A673 (cell line): ENCODE data around the gene EPN2. TPM values are rescaled to one million over a fixed set of nuclear protein-coding genes. Genes with fewer than 3 reads are reported as not detected.

Experiments used
- BruUV-seq: library from RNA; stranded (reverse); fragments of 400-500 nt; replicated peaks from 2 replicates; lab custom pipeline; 2021; lab: Mats Ljungman, UMichigan
- CTCF ChIA-PET: fragments of 300-600 bp; sonication (Branson Sonifier 250); formaldehyde crosslinking; loops from one replicate; lab custom pipeline; 2022; ENCODE audit warnings: antibody characterized with exemption; lab: Charles Lee
- POLR2A ChIA-PET: fragments of 300-600 bp; sonication (Branson Sonifier 250); formaldehyde crosslinking; loops from one replicate; lab custom pipeline; 2022; ENCODE audit warnings: antibody characterized with exemption; ENCODE audit not compliant: low non-redundant PET; lab: Charles Lee
- DNase-seq: peaks from one replicate; pipeline ENCODE4 v3.0.0-alpha.2; 2015; ENCODE audit warnings: low spot score
- H3K27ac ChIP-seq: fragments of 200-600 bp; sonication (generic); 2 replicates; pipeline ENCODE4 v1.5.1; 2016; ENCODE audit warnings: mixed run types, low read depth, mild to moderate bottlenecking, mixed read lengths, antibody characterized with exemption, low read length; ENCODE audit not compliant: poor library complexity, severe bottlenecking
- H3K27me3 ChIP-seq: fragments of 200-600 bp; sonication (generic); replicated peaks from 2 replicates; pipeline ENCODE4 v1.6.1; 2017; ENCODE audit warnings: mixed run types, low read depth, mild to moderate bottlenecking, mixed read lengths, antibody characterized with exemption, low read length; ENCODE audit not compliant: insufficient read depth, poor library complexity
- H3K36me3 ChIP-seq: fragments of 200-600 bp; sonication (generic); 2 replicates; pipeline ENCODE4 v1.6.1; 2016; ENCODE audit warnings: mixed run types, mild to moderate bottlenecking, mixed read lengths, antibody characterized with exemption, low read length; ENCODE audit not compliant: insufficient read depth, poor library complexity, severe bottlenecking
- H3K4me1 ChIP-seq: fragments of 200-600 bp; sonication (generic); 2 replicates; pipeline ENCODE4 v1.6.1; 2017; ENCODE audit warnings: mixed run types, mild to moderate bottlenecking, mixed read lengths, antibody characterized with exemption, low read length; ENCODE audit not compliant: insufficient read depth, poor library complexity, severe bottlenecking
- H3K4me3 ChIP-seq: fragments of 200-600 bp; sonication (generic); 2 replicates; pipeline ENCODE4 v1.5.1; 2016; ENCODE audit warnings: low read depth, mixed run types, mild to moderate bottlenecking, mixed read lengths, low read length; ENCODE audit not compliant: poor library complexity, severe bottlenecking
- H3K9me3 ChIP-seq: fragments of 200-600 bp; sonication (generic); 2 replicates; pipeline ENCODE4 v1.6.1; 2016; ENCODE audit warnings: mixed run types, low read depth, mild to moderate bottlenecking, mixed read lengths, antibody characterized with exemption, low read length; ENCODE audit not compliant: poor library complexity, severe bottlenecking
- CTCF ChIP-seq: fragments of 300-800, 200-600 bp; sonication (generic); conservative IDR thresholded peaks from 2 replicates; pipeline ENCODE4 v1.5.1; 2017; ENCODE audit warnings: low read depth, mild to moderate bottlenecking, antibody characterized with exemption, low read length, moderate library complexity, mixed read lengths
- EZH2 ChIP-seq: fragments of 200-600 bp; sonication (generic); IDR thresholded peaks from 2 replicates; pipeline ENCODE4 v1.6.1; 2017; ENCODE audit warnings: borderline replicate concordance, low read depth, mild to moderate bottlenecking, mixed read lengths, antibody characterized with exemption, low read length; ENCODE audit not compliant: poor library complexity, severe bottlenecking
- intact Hi-C: fragments of 100-400 bp; cut with micrococcal nuclease; formaldehyde crosslinking; loops from one replicate; pipeline ENCODE4 v1.10.0; 2022; ENCODE audit not compliant: unreplicated experiment
- total RNA-seq: library from RNA; stranded (reverse); gene quantifications from 2 replicates; pipeline ENCODE4 v1.2.3, GENCODE V29; 2021

EPN2 gene
- total RNA-seq, 1 experiment from 2014 or later, result 52.0 TPM

GRCh38 chr17:19305761-19306159 is 68.6 kb downstream of the EPN2 start:
- POLR2A ChIA-PET, result no interaction called here
- Histone ChIP-seq H3K27me3 (no peaks in the 10 kb centered on the region), H3K27ac (no peak overlapping the region), H3K36me3 (no peaks in the 10 kb centered on the region), H3K4me1 (no peaks in the 10 kb centered on the region), H3K4me3 (no peak overlapping the region), H3K9me3 (no peaks in the 10 kb centered on the region)
- intact Hi-C loops, result no loop called here
- CTCF ChIA-PET, result no interaction called here
- no peak for DNase-seq
- TF ChIP-seq EZH2, result no peak
- TF ChIP-seq CTCF, result no peak
- no TSS peak for BruUV-seq

DNA sequence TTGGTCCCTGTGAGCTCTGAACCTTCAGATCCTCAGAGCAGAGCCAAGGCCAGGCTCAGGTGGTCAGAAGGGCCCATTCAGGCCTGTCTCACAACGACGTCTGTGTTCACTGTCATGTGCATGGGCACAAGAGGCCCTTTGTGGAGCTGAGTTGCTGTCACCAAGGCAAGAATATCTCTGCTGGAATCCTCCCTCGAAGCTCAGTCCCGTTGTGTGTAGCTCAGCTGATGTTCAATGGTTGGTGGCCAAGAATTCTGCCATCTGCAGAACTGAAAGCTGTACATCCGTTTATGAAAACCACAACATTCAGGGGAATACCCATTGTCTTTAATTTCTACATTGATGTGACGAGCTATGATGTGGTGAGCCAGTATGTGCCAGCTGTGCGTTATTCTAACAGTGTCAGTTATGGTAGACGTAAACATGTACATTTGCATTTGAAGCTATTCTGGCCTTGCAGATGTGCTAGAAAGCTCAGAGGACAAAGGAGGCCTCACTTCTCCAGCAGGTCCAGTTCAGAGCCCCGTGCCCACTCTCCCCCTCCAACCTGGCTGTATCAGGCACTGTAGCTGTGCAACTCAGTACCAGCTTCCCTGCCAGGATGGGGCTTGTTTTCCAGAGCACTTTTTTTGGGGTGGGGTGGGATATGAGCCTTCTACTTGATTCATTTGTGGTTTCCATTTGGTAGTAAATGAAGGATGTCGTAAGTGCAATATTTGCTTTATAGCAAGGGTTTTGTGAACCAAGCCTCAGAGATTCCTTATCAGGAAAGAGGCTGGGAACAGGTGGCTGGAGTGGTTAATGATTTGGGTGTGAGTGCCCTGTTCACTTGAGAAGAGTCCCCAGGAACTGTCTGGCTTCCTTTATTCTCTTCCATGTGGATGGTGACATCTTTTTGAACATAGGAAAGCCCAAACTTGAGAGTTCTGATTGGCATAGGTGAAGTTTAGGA is 69.3 kb downstream of the EPN2 start:
- ChIA-PET CTCF (no interaction called here), POLR2A (interaction anchor here (0.7 kb wide), 2 partner anchors 13 to 444 kb away, joined by 7 to 9 read pairs; no protein-coding TSS in a partner anchor)
- Histone ChIP-seq H3K27me3 (no peaks in the 10 kb centered on the region), H3K27ac (no peak overlapping the region), H3K4me3 (no peak overlapping the region), H3K36me3 (no peaks in the 10 kb centered on the region), H3K9me3 (no peaks in the 10 kb centered on the region), H3K4me1 (no peaks in the 10 kb centered on the region)
- intact Hi-C loops, result no loop called here
- no peak for TF ChIP-seq CTCF
- TF ChIP-seq EZH2, result no peak
- no peak for DNase-seq
- no TSS peak for BruUV-seq

GRCh38 chr17:19307521-19307920 is 70.4 kb downstream of the EPN2 start:
- ChIA-PET POLR2A (no interaction called here), CTCF (no interaction called here)
- H3K27me3 ChIP-seq, result no peaks in the 10 kb centered on the region
- BruUV-seq, result no TSS peak
- intact Hi-C loops, result no loop called here
- H3K4me3 ChIP-seq, result no peak overlapping the region
- TF ChIP-seq CTCF (no peak), EZH2 (no peak)
- DNase-seq, result no peak
- H3K36me3 ChIP-seq, result peaks cover 5% of the 10 kb centered on the region
- no peaks in the 10 kb centered on the region for H3K9me3 ChIP-seq
- H3K4me1 ChIP-seq, result no peaks in the 10 kb centered on the region
- no peak overlapping the region for H3K27ac ChIP-seq
